NCI-H345 (cell line): Measurements from ENCODE around the gene VIPAS39.
"Not testable (repeated sequence)": the region's sequence is repeated elsewhere in the genome, so short reads cannot be mapped to it uniquely, and the experiment has no call there.

Experiments
- DNase-seq: peaks from one replicate; lab custom pipeline; 2025; lab: John Stamatoyannopoulos, UW

Gene VIPAS39

DNA sequence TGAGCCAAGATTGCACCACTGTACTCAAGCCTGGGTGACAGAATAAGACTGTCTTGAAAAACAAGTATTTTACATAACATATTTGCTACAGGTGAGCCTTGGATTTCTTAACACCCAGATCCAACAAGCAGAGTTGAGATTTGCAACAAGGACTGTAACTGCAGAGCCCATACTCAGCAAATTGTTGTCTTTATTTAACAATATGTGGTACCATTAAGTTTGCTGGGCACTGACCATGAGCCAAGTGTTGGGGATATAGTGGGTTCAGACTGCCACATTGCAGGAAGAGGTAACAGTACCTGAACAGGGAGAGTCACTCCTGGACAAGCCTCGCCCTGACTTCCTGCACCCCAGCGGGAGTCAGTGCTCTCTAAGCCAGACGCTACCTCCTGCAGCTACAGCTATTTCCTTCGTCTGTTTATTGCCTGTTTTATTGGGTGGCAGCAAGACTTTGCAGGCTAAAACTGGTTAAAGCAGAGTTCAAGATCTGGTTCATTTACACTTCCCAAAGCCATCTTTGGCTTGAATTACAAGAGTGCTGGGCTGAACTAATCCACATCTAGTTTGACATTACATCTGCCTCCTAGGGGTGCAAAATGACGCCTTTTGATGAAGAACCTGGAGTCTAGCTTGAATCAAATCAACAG is 12.9 kb upstream of the VIPAS39 start:
- DNase-seq = no peak

DNA sequence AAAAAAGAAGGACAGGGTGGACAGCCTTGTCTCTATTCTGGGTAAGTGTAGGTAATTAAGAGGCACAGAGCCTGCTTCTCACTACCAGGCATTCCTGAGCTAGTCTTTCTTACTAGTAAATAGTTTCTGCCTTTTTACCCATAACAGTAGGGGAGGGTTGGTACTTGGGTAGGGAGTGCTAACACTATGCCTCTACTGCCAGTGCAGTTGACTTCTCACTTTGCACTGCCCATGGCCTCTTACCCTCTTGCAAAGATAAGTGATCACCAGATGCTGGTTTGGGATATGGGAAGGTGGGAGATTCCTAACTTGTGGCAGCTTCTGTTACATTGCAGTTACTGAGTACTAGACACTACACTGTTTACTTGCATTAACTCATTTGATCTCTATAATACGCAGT is 12.1 kb upstream of the VIPAS39 start:
- no peak for DNase-seq

DNA sequence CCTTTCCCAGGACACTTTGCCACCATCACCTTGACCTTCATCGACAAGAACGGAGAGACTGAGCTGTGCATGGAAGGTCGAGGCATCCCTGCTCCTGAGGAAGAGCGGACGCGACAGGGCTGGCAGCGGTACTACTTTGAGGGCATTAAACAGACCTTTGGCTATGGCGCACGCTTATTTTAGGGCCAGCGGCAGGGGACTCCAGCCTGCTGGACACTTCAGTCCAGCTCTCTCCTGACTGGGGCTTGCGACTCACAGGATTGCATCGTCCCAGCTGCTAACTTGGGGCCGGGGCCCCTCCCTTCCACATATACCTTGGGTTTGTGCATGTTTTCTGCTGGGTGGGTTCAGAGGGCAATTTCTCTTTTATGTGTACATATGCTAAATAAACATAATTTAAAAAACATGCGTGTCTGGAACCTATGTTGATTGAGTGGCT is 11.7 kb upstream of the VIPAS39 start:
- no peak for DNase-seq

DNA sequence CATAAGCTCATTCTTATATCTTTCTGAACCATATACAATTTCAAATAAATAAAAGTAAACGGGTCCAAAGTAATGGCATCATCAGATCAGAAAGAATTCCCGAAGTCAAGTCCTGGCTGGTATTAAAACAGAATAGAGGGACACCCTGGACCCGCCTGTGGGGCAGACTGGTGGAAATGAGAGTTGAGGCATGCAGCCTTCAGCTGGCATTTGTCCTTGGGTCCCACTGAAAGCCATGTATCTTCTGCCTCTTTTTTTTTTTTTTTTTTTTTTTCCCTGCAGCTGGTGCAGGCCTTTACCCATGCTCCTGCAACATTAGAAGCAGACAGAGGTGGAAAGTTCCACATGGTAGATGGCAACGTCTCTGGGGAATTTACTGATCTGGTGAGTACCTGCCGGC is 10.4 kb upstream of the VIPAS39 start:
- no peak for DNase-seq

DNA sequence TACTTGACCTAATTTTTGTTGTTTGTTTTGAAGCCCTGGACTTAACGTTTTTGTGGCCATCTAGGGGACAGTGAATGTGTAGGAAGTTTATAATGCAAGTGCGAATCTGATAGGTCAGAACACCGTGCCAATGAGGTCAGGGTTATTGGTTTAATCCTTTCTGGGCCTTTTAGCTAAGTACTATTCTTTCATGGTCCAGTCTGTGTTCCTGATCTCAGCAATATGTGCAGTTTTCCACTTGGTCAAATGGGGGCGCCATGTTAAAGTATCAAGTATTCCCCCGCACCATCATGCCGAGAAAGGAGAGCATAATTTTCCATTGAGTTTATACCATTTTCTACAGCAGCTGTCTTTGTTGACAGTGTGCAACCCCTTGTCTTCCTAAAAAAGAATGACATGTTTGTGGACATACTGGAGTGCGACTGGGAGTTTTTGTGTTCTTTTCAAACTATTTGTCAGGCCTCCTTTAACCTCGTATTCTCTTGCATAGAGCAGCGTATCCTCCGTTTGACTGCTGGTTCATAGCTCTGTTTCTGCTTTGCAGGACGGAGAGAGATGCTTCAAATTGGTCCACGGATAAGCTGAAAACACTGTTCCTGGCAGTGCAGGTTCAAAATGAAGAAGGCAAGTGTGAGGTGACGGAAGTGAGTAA is 1.8 kb upstream of the VIPAS39 start:
- peak; percentile 59 for DNase-seq

DNA sequence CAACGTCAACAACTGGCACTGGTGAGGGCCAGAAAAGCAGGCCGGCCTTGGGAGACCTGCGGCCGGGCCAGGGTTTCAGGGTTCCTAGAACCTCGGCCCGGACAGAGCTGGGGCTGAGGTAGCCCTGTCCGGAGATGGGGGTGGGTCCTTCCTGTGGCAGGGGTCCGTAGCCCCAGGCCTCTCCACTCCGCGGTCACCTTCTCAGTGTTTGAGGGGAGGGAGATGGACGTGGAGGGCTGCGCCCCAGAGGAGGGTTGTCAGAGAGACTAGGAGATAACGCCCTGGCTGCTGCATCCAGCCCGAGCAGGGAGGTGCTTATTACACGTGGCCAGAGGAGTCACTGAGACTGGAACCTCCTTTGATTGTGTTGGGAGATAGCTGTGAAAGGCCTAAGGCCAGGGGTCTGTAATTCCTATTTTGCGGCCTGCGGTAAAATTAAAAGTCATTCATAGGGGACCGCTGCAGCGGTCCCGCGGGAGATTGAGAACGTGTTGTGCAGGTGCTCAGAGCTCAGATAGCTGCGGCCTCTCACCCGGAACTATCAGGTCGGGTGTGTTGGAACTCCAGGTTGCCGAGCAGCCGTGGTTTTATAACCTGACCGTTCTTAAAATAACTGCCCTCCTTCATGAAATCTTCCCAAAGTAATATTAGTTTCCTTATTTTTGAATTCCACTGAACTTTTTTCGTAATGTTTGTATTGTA is 999 bp upstream of the VIPAS39 start:
- peak; percentile 41 for DNase-seq

DNA sequence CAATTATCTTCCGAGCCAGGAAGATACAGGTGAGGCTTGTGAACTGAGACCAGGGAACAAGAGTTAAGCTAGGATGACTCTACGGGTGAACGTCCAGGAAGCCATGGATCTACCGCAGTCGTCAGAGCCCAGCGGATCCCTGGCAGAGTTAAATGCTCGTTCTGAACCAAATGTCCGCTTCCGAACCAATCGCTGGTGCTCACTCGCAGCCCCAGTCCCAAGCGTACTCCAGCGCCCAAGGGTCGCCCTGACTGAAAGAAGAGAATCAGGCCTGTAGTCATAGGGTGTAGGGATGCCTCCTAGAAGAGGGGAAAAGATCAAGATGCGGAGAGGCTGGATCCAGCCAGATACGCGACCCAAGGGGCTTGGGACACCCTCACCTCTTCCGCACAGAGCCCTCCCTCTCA is 283 bp downstream of the VIPAS39 start:
- peak; percentile 53 for DNase-seq

DNA sequence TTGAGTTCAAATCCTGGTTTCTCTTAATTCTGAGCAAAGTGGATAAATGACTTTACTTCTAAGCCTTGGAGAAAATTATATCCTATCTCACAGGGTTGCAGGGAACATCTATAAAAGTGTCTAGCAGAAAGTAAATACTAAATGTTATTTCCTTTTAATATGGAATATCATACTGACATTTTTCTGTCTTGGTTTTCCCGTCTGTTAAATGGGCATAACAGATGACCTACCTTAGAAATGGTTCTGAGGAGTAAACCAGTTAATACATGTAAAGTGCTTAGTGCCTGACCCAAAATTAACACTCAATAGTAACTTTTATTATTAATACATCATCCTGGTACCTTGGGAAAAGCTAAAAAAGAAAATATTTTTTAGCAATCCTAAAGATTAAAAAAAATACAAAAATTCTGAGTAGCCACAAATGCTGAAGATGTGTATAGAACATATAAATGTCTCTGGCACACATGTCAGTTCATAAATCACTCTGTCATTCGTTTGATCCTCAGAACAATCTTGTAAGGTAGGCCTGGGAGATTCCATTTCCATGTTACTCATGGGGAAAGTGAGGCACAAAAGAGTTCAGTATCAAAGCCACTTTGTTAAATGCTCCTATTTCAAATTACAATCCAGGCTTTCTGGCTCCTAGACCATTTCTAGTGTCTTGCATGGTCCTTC is 1.3 kb downstream of the VIPAS39 start:
- no peak for DNase-seq

DNA sequence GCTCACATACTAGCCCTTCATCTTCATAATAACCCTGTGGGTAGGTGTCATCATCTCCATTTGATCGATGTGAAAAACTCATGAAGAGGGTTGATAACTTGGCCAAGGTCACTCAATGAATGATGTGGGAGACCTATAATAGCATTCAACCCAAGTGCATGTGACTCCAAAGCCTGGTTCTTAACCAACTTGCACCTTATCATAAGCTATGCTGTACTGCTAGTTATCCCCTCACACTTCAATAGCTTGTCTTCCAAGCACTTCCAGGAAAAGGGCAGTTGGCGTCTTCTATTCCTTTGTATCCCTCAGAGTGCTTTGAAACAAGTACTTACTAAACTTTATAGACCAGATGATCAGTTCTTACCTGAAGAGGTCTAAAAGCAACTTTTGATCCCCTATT is 15.2 kb downstream of the VIPAS39 start:
- DNase-seq = no peak

DNA sequence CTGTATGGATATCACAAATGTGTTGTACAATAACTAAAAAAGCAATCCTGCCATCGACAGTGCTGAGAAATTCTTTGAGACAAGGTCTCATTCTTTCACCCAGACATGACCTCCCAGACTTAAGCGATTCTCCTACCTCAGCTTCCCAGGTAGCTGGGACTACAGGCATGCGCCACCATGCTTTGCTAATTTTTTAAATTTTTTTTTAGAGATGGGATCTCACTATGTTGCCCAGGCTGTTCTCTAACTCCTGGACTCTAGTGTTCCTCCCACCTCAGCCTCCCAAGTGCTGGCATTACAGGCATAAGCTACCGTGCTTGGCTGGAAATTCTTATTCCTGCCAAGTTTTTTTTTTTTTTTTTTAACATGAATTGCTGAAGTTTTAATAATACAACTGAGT is 17.5 kb downstream of the VIPAS39 start:
- no peak for DNase-seq

DNA sequence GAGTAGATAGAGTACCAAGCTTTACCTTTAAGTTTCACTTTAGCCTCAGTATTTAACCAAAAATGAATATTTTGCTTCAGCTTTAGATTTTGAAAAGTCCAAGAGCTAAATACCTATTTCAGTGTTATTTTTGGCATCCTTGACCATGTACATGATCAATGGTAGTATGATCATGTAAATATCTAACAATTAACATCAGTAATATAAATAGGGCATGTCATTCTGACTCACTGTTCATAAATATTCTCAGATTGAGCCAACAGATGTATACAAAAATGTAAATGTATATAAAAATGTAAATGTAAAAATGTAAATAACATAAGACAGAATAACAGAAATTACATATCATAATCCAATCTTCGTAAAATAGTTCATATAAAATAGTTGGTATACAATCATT is 18.8 kb downstream of the VIPAS39 start:
- DNase-seq = no peak

DNA sequence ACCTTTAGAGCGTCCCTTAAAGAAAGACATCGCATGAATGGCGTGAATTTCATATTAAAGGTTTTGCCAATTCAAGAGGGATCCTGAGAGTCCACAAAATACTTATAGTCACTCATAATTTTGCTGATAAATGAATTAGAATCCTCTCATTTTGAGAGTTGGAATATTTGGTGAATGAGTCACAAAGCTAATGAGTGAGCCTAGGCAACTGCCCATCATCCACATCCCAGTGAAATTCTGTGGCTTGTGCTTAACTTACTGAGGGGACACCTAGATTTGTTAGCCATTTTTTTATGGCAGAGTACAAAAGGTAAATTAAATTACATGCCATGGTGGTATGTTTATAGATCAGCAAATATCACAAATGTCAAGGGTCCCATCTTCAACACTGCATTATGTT is 21.4 kb downstream of the VIPAS39 start:
- no peak for DNase-seq

DNA sequence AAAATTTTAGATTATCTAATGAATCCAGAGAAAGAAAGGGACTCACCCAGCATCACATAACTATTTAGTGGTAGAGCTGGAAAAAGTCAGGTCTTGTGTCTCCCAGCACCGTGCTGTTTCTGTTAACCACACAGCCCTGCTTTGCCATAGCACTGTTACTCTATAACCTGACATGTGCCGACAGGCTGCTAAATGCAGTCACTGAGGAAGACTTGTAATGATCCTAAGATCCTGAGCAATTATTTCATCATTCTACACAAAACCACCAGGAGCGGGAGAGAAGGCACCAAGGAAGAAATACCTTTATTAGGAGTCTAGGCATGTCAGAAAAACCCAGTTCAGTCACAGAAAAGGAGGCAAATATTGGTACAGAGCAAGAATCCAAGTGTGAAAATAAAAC is 31.0 kb downstream of the VIPAS39 start:
- no peak for DNase-seq

DNA sequence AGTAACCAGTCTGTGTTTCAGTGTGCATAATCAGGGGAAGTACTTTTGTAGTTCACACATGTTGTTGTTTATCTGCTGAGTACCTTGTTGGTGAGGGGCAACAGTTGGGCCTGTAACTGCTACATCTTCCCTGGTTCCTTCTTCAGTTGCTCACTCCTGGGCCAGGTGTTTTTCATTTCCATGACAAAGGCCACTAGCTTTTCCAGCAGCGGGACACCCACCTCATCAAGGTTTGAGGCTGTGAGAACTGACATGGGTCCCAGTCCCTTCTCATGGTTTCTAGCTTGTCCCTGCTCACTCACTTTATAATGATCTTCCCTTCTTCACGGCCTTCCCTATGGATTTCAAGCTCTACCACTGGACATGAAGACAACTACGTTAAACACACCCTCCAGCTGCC is 32.5 kb downstream of the VIPAS39 start:
- DNase-seq = no peak

DNA sequence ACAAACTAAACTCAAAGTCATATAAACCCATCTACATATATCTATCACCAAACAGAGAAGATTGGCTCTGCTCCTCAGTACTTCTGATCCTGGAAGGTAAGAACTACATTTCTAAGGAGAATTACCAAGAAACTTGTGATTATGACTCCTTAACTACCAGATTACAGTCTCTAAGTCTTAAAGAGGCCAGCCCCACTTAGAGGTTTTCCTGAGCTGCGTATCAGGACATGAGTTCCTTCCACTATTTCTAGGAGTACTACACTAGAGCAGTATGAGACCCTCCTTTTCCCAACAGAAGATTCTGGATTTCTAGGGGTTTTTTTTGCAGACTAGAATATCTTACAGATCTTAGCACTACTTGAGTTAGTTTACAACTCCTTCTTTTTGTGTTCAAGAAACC is 34.0 kb downstream of the VIPAS39 start, which contains the start of gene NOXRED1:
Gene NOXRED1, minus strand, starts transcription at position 101 of the 400 bp plus-strand sequence. CDS start 634 bp downstream, outside the sequence.
- no peak for DNase-seq

DNA sequence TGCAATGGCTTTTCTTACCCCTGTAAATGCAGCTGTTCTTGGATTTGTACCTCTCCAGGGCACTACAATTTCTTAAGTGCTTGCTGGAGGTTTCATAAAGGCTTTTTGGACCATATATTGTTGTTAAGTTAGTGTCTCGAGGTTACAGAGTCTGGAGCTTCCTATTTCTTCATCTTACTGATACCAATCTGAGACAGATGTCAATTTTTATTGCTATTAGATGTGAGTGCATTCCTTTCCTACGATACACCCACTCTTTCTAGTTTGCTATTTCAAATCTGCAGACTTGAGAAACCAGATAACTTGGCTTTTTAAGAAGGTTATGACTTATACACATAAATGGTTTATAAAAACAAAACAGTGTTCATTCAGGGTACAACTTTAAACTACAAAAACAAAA is 36.2 kb downstream of the VIPAS39 start:
- DNase-seq = no peak

DNA sequence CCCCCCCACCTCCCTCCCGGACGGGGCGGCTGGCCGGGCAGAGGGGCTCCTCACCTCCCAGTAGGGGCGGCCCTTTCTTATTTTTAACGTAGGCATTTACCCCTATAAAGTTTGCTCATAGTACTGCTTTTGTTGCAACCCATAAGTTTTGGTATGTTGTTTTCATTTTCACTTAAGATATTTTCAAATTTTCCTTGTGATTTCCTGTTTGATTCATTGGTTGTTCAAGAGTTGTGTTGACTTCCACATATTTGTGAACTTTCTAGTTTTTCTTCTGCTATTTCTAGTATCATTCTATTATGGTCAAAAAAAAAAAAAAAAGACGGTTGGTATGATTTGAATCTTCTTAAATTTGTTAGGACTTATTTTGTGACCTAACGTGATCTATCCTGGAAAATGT is 40.6 kb downstream of the VIPAS39 start:
- no peak for DNase-seq

DNA sequence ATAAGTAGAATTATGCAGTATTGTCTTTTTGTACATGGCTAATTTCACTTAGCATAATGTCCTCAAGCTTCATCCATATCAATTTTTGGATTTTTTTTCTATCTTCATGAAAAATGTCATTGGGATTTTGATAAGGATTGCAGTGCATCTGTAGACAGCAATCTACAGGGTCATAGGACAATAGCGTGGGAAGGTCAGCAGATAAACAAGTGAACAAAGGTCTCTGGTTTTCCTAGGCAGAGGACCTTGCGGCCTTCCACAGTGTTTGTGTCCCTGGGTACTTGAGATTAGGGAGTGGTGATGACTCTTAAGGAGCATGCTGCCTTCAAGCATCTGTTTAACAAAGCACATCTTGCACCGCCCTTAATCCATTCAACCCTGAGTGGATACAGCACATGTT is 41.3 kb downstream of the VIPAS39 start:
- not testable (repeated sequence) for DNase-seq

DNA sequence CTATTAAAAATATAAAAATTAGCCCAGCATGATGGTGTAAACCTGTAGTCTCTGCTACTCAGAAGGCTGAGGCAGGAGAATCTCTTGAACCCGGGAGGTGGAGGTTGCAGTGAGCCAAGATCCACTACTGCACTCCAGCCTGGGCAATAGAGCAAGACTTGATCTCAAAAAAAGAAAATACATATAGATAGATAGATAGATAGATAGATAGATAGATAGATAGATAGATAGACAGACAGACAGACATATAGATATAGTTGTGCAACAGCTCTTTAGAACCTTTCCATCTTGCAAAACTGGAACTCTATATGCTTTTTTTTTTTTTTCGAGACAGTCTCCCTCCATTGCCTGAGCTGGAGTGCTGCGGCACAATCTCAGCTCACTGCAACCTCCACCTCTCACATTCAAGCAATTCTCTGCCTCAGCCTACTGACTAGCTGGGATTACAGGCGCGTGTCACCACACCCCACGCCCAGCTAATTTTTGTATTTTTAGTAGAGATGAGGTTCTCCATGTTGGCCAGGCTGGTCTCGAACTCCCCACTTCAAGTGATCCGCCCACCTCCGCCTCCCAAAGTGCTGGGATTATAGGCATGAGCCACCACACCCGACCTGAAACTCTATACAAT is 41.9 kb downstream of the VIPAS39 start:
- not testable (repeated sequence) for DNase-seq

DNA sequence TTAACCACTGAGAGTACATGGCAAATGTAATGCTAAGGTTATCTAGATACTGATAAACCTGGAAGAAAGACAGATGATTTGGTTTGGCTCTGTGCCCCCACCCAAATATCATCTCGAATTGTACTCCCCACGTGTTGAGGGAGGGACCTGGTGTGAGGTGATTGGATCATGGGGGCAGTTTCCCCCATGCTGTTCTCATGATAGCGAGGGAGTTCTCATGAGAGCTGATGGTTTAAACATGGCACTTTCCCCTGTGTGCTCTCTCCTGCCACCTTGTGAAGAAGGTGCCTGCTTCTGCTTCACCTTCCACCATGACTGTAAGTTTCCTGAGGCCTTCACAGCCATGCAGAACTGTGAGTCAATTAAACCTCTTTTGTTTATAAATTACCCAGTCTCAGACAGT is 48.3 kb downstream of the VIPAS39 start:
- no peak for DNase-seq

DNA sequence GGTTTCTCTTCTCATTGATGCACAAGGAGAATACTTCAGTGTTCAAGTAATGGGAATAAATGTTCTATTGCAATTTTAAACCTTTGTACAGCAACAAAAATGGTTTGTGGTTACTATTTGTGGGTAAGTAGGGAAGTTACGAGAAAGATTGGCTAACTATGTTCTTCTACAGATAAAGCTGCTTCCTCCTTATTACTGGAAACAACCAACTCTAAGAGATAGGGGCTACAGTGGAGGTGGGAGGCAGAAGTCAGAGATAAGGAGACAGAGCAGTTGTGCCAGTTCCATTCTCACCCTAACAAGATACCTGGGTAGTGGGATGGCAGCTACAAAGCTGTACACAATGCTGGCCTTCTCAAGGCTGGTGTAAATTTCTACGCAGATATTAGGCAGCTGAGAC is 50.2 kb downstream of the VIPAS39 start:
- no peak for DNase-seq

DNA sequence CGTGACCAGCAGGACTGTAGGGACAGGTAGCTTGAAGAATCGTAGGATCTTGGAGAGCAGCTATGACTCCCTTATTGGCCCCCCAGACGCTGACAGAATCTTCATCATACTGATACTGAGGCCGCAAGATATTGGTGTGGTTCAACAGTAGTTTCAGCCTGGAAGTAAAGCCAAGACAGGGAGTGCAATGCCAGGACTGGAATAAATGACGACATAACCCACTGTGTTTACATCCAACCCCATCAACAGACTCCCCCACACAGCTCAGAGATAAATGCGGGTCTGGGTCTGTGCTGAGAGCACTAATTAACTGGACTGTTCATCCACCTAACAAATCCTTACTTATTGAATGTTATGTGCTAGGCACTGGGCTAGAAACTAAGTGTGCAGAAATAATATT is 50.7 kb downstream of the VIPAS39 start:
- no peak for DNase-seq
